ENCODE data around the gene MOB3B. TPM values are rescaled to one million over a fixed set of nuclear protein-coding genes. Genes with fewer than 3 reads are reported as not detected.

MOB3B gene
- total RNA-seq, 2 experiments from 2014 or later = 0.25 to 0.30 TPM

GRCh38 chr9:27538647-27539046 is 9.0 kb upstream of the MOB3B start:
- no peaks in the 10 kb centered on the region for H3K9me3 ChIP-seq (ENCODE audit: control insufficient read depth in 1 of 2, insufficient read depth in 1 of 2, low read length in 2 of 2)
- CTCF ChIA-PET = no interaction called here
- Mint-ChIP-seq H3K27me3 (no peaks in the 10 kb centered on the region), H3K36me3 (ENCODE audit: low read depth) (peaks cover 45% of the 10 kb centered on the region), H3K4me3 (no peak overlapping the region), H3K4me1 (ENCODE audit: low read depth) (no peaks in the 10 kb centered on the region), H3K27ac (no peak overlapping the region), H3K9me3 (no peaks in the 10 kb centered on the region)
- H3K4me3 ChIP-seq (ENCODE audit: low read length) = no peak overlapping the region
- ATAC-seq (ENCODE audit: poor library complexity) (no peak), DNase-seq (no peak)
- H3K27ac ChIP-seq (ENCODE audit: low read depth in 1 of 2, low read length in 2 of 2) = no peak overlapping the region
- no peaks in the 10 kb centered on the region for H3K27me3 ChIP-seq (ENCODE audit: control insufficient read depth in 1 of 2, insufficient read depth in 2 of 2, low read length in 2 of 2)
- intact Hi-C loops (cut with DNase I, micrococcal nuclease) = loop anchor here in 1 of 2 experiments (5.0 kb wide), 1 partner anchor 44 kb away; no protein-coding TSS in a partner anchor
- peaks cover 2% of the 10 kb centered on the region for H3K36me3 ChIP-seq (ENCODE audit: insufficient read depth, low read length)
- POLR2A ChIA-PET = no interaction called here
- no peak for TF ChIP-seq CTCF (IDR thresholded peaks at IDR 0.05)
- H3K4me1 ChIP-seq (ENCODE audit: insufficient read depth, low read length) = no peaks in the 10 kb centered on the region

- CTCF ChIA-PET = no interaction called here
Observed at GRCh38 chr9:27537756-27538155, 8.1 kb upstream of the MOB3B start.

GRCh38 chr9:27537027-27537435 is 7.4 kb upstream of the MOB3B start:
- H3K27ac Mint-ChIP-seq = no peak overlapping the region
- no peaks in the 10 kb centered on the region for H3K9me3 Mint-ChIP-seq
- no peak overlapping the region for H3K4me3 Mint-ChIP-seq
- intact Hi-C loops (cut with DNase I, micrococcal nuclease) = loop anchor here in 1 of 2 experiments (5.0 kb wide), 1 partner anchor 45 kb away; no protein-coding TSS in a partner anchor
- DNase-seq (no peak), ATAC-seq (ENCODE audit: poor library complexity) (no peak)
- H3K36me3 Mint-ChIP-seq (ENCODE audit: low read depth) = peaks cover 30% of the 10 kb centered on the region
- Histone ChIP-seq H3K4me3 (ENCODE audit: low read length) (no peak overlapping the region), H3K27me3 (ENCODE audit: control insufficient read depth in 1 of 2, insufficient read depth in 2 of 2, low read length in 2 of 2) (no peaks in the 10 kb centered on the region), H3K4me1 (ENCODE audit: insufficient read depth, low read length) (no peaks in the 10 kb centered on the region), H3K27ac (ENCODE audit: low read depth in 1 of 2, low read length in 2 of 2) (no peak overlapping the region), H3K36me3 (ENCODE audit: insufficient read depth, low read length) (peaks cover 2% of the 10 kb centered on the region), H3K9me3 (ENCODE audit: control insufficient read depth in 1 of 2, insufficient read depth in 1 of 2, low read length in 2 of 2) (no peaks in the 10 kb centered on the region)
- H3K4me1 Mint-ChIP-seq (ENCODE audit: low read depth) = no peaks in the 10 kb centered on the region
- TF ChIP-seq CTCF (IDR thresholded peaks at IDR 0.05) = no peak
- ChIA-PET POLR2A (no interaction called here), CTCF (no interaction called here)
- H3K27me3 Mint-ChIP-seq = no peaks in the 10 kb centered on the region

More at GRCh38 chr9:27537756-27538155, 8.1 kb upstream of the MOB3B start:
- H3K9me3 Mint-ChIP-seq = no peaks in the 10 kb centered on the region
- ATAC-seq (ENCODE audit: poor library complexity) (no peak), DNase-seq (no peak)
- H3K4me3 Mint-ChIP-seq = no peak overlapping the region
- peaks cover 37% of the 10 kb centered on the region for H3K36me3 Mint-ChIP-seq (ENCODE audit: low read depth)
- Histone ChIP-seq H3K36me3 (ENCODE audit: insufficient read depth, low read length) (peaks cover 2% of the 10 kb centered on the region), H3K4me1 (ENCODE audit: insufficient read depth, low read length) (no peaks in the 10 kb centered on the region), H3K27me3 (ENCODE audit: control insufficient read depth in 1 of 2, insufficient read depth in 2 of 2, low read length in 2 of 2) (no peaks in the 10 kb centered on the region), H3K9me3 (ENCODE audit: control insufficient read depth in 1 of 2, insufficient read depth in 1 of 2, low read length in 2 of 2) (no peaks in the 10 kb centered on the region), H3K4me3 (ENCODE audit: low read length) (no peak overlapping the region), H3K27ac (ENCODE audit: low read depth in 1 of 2, low read length in 2 of 2) (no peak overlapping the region)
- H3K27ac Mint-ChIP-seq = no peak overlapping the region
- no peak for TF ChIP-seq CTCF (IDR thresholded peaks at IDR 0.05)
- H3K27me3 Mint-ChIP-seq = no peaks in the 10 kb centered on the region
- POLR2A ChIA-PET = no interaction called here
- H3K4me1 Mint-ChIP-seq (ENCODE audit: low read depth) = no peaks in the 10 kb centered on the region
- intact Hi-C loops (cut with DNase I, micrococcal nuclease) = loop anchor here in 1 of 2 experiments (5.0 kb wide), 1 partner anchor 45 kb away; no protein-coding TSS in a partner anchor
